ENCODE results near the gene RBM39. TPM values are rescaled to one million over a fixed set of nuclear protein-coding genes. Genes with fewer than 3 reads are reported as not detected.

Gene RBM39
- total and polyA plus RNA-seq, 10 of the 15 experiments (the other 5 are each of a cell fraction or from before 2014, with no cell fraction given), result 135 to 280 (median 217) TPM

GRCh38 chr20:35743693-35744491 is 1.8 kb upstream of the RBM39 start:
- CTCF ChIA-PET, result interaction anchor here (0.5 to 7.6 kb wide), 8 partner anchors 11 to 210 kb away, joined by 3 to 69 read pairs (median 4); partner anchors contain the start of genes PHF20 and SCAND1
- RAD21 ChIA-PET (ENCODE audit: unreplicated experiment), result interaction anchor here (0.6 to 3.7 kb wide), 10 partner anchors 10 to 289 kb away, joined by 3 to 157 read pairs (median 3); partner anchors contain the start of genes CEP250, PHF20 and SCAND1
- 6% methylated on average over 15 of the region's 15 CpGs for WGBS (ENCODE audit: insufficient coverage, insufficient replicate concordance, low lambda C conversion rate, missing lambda C conversion rate)
- TF ChIP-seq CHD4 (IDR thresholded peaks at IDR 0.05), result no peak
- TF ChIP-seq NFIC (IDR thresholded peaks at IDR 0.05; ENCODE audit: low read depth, low read length), result no peak
- no peak for TF ChIP-seq MEF2A (IDR thresholded peaks at IDR 0.05; ENCODE audit: insufficient read depth, low read depth, low read length)
- no peak; the same call in 1 of the 2 replicates for TF ChIP-seq NR2C1 (IDR thresholded peaks at IDR 0.05)
- peak; percentile 17; the same call in 1 of the 2 replicates for TF ChIP-seq NBN (IDR thresholded peaks at IDR 0.05)
- TF ChIP-seq ZNF687 (IDR thresholded peaks at IDR 0.05), result no peak
- TF ChIP-seq, protein P1, sequence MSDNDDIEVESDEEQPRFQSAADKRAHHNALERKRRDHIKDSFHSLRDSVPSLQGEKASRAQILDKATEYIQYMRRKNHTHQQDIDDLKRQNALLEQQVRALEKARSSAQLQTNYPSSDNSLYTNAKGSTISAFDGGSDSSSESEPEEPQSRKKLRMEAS (IDR thresholded peaks at IDR 0.05; ENCODE audit: low read depth, low read length), result no peak
- TF ChIP-seq POLR2AphosphoS2 (IDR thresholded peaks at IDR 0.05; ENCODE audit: low read depth, low read length), result no peak
- TF ChIP-seq SMARCA5 (IDR thresholded peaks at IDR 0.05), result no peak
- no peak for TF ChIP-seq SMC3 (IDR thresholded peaks at IDR 0.05; ENCODE audit: borderline replicate concordance, low read length)
- no peak for TF ChIP-seq BHLHE40 (IDR thresholded peaks at IDR 0.05; ENCODE audit: borderline replicate concordance in 1 of 2, low read depth in 2 of 2, low read length in 1 of 2)
- TF ChIP-seq HCFC1 (IDR thresholded peaks at IDR 0.05; ENCODE audit: low read length), result no peak
- no peak for TF ChIP-seq SUZ12 (IDR thresholded peaks at IDR 0.05; ENCODE audit: unreplicated experiment)
- peak; percentile 71; the same call in 1 of the 2 replicates for TF ChIP-seq MLLT1 (IDR thresholded peaks at IDR 0.05)
- TF ChIP-seq HDGF (IDR thresholded peaks at IDR 0.05), result 0 out of 2 replicates have a peak, but pooled peaks have one; percentile 32
- TF ChIP-seq PML (IDR thresholded peaks at IDR 0.05; ENCODE audit: low read length), result no peak
- TF ChIP-seq POLR2AphosphoS5 (IDR thresholded peaks at IDR 0.05; ENCODE audit: low read length), result no peak
- TF ChIP-seq NFXL1 (IDR thresholded peaks at IDR 0.05; ENCODE audit: borderline replicate concordance), result no peak

More at GRCh38 chr20:35743693-35744491, 1.8 kb upstream of the RBM39 start:
- Histone ChIP-seq H4K20me1 (ENCODE audit: control insufficient read depth, insufficient read depth) (peaks cover 3% of the 10 kb centered on the region; the same call in 1 of the 2 replicates), H3K79me2 (ENCODE audit: control insufficient read depth, insufficient read depth, low read length) (peaks cover 46% of the 10 kb centered on the region), H2AFZ (ENCODE audit: control insufficient read depth, low read depth, low read length) (peak overlapping the region; percentile 59), H3K9me3 (replicated peaks; ENCODE audit: control insufficient read depth, insufficient read depth, low read length) (no peaks in the 10 kb centered on the region), H3K36me3 (ENCODE audit: control insufficient read depth in 2 of 2, insufficient read depth in 2 of 2, low read length in 1 of 2) (peaks cover 2 to 5% of the 10 kb centered on the region in 2 experiments; a peak in 3 of 4 replicates), H3K27ac (ENCODE audit: control insufficient read depth, insufficient read depth) (peak overlapping the region; percentile 99), H3K27me3 (replicated peaks in 1 of 2; ENCODE audit: control insufficient read depth in 2 of 2, insufficient read depth in 2 of 2, low read length in 1 of 2) (no peaks in the 10 kb centered on the region), H3K4me3 (peak overlapping the region; percentile 80), H3K9ac (ENCODE audit: control insufficient read depth, insufficient read depth, low read length) (peak overlapping the region; percentile 100), H3K4me2 (ENCODE audit: control insufficient read depth, insufficient read depth) (peak overlapping the region; percentile 51), H3K4me1 (ENCODE audit: control insufficient read depth, insufficient read depth, low read length) (peaks cover 5% of the 10 kb centered on the region)
- no TSS peak for BruUV-seq (replicated peaks)
- SMC1A ChIA-PET (ENCODE audit: uncharacterized antibody, unreplicated experiment), result interaction anchor here (0.6 to 7.1 kb wide), 16 partner anchors 9 to 287 kb away, joined by 3 to 151 read pairs (median 4); partner anchors contain the start of genes PHF20, SCAND1 and SPAG4
- FAIRE-seq (peak; percentile 64), DNase-seq (ENCODE audit: low read depth, low spot score) (no peak), ATAC-seq (no peak)
- intact Hi-C loops (cut with micrococcal nuclease; ENCODE audit: unreplicated experiment) (loop anchor here (2.0 to 10.0 kb wide), 3 partner anchors 79 to 1351 kb away; partner anchors contain the start of genes CPNE1, RBL1, RBM12 and SCAND1), in situ Hi-C loops (cut with MboI) (no loop called here)
- POLR2A ChIA-PET, result interaction anchor here (0.6 to 6.9 kb wide), 16 partner anchors 9 to 253 kb away, joined by 3 to 214 read pairs (median 10); partner anchors contain the start of genes NFS1, PHF20, ROMO1 and SCAND1

Measured in GM12878 (cell line).